Subcutaneous adipose tissue (tissue), 4 donors: Measurements from ENCODE around the gene TPP2. TPM values are rescaled to one million over a fixed set of nuclear protein-coding genes. Genes with fewer than 3 reads are reported as not detected.

Source experiments
- total RNA-seq, 4 donors: library from RNA; depleted of rRNA; stranded (reverse); fragments of >200 nt; gene quantifications; one replicate each; pipeline ENCODE4 v1.1.0, GENCODE V29; 2016
- TF ChIP-seq, protein P1 (sequence below): fragments of 450-650 bp; IDR thresholded peaks from one replicate; pipeline ENCODE4 v1.5.1; 2016; ENCODE audit warnings: low read depth, mild to moderate bottlenecking, control low read depth, antibody characterized with exemption, moderate library complexity

The TPP2 gene
- total RNA-seq, result 10 to 100 TPM; 30.9 to 55.6 (median 46.0) TPM

DNA sequence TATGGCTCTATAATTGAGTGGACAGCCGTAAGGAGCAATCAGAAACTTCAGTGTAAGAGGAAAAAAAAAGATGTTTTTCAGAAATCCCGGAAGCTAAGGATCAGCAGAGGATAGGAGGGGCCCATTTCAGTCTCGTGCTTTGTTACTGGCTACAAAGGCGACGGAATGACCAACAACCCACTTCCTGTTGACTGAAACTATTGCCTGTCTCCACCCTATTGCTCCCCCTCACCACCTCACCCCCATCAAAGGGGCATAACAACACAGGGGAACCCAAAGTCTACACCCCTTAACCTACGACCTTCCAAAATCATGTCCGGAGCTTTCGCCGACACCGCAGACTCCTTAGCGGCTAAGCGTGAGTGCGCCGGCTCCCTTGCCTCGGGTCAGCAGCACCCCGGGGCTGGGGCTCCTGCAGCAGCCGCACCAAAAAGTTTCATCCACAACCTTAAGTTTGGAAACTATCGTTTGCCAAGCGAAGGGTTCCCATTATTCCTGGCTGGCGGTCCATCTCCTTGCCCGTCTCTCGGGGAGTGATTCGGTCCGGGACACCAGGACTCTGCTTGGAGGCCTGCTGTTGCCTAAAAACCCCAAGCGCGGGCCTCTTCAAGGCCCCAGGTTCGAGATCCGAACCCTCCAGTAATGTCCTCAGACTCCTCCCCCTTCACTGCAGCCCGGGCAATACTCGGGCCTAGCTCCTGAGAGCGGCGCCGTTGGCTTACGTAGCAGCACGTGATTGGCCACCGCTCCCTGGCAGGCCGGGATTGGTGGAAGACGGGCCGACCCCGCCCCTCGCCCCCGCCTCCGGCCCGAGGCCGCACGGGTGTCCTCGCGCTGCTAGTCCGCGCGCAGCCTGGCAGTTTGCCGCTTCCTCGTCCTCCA, at the start of gene TPP2:
TPP2 (plus strand) TSS at position 840 of the 882 bp plus-strand sequence. CDS start 53 bp downstream, outside the sequence.
- TF ChIP-seq, protein P1, sequence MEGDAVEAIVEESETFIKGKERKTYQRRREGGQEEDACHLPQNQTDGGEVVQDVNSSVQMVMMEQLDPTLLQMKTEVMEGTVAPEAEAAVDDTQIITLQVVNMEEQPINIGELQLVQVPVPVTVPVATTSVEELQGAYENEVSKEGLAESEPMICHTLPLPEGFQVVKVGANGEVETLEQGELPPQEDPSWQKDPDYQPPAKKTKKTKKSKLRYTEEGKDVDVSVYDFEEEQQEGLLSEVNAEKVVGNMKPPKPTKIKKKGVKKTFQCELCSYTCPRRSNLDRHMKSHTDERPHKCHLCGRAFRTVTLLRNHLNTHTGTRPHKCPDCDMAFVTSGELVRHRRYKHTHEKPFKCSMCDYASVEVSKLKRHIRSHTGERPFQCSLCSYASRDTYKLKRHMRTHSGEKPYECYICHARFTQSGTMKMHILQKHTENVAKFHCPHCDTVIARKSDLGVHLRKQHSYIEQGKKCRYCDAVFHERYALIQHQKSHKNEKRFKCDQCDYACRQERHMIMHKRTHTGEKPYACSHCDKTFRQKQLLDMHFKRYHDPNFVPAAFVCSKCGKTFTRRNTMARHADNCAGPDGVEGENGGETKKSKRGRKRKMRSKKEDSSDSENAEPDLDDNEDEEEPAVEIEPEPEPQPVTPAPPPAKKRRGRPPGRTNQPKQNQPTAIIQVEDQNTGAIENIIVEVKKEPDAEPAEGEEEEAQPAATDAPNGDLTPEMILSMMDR, result no peak

- TF ChIP-seq, protein P1, result no peak
These were observed 48.0 kb upstream of the TPP2 start for GRCh38 chr13:102548811-102549210.

DNA sequence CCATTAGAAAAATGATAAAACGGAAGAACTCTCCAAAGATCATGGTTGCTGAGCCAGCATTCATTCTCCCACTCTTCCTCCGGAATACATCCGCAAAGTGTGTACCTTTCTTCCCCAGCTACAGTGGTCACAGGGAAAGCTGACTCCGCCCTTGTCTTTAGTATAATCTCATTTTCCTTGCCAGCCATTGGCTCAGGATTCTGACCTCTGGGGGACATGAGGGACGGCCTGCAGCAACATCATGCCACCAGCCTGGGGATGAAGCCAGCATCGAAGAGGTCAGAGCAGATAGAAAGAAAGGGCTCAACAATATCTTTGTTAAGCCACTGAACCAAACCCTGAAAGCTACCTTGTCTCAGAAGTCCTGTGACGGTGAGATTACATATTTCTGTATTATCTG, 46.3 kb upstream of the TPP2 start:
- TF ChIP-seq, protein P1, result no peak

DNA sequence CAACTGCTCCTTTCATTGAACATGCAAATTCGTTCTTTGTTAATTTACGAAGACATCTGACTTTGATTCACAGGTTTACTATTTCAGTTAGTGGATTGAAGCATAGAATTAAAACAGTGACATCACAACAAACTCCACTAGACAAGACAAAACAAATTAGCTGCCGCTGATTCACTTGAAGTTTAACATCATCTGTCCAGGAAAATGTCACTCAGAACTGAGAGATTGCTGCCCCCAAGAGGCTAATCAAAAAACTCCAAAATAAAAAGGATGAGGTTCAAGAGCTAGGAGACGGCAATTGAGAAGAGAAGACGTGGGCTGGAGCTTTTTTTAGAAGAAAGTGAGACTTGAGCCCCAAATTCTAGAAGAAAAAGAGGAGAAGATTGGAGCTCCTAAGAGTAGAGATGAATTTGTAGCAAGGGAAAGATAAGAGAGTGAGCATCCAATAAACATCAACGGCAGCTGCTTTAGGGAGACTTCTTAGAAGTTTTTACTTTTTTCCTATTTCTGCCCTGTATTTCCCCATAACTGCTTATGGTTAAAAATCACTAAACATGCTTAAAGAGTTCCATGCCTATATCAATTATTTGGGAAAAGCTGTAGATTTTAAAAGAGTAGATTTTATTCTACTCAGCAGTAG, 40.8 kb upstream of the TPP2 start:
- TF ChIP-seq, protein P1, result no peak

DNA sequence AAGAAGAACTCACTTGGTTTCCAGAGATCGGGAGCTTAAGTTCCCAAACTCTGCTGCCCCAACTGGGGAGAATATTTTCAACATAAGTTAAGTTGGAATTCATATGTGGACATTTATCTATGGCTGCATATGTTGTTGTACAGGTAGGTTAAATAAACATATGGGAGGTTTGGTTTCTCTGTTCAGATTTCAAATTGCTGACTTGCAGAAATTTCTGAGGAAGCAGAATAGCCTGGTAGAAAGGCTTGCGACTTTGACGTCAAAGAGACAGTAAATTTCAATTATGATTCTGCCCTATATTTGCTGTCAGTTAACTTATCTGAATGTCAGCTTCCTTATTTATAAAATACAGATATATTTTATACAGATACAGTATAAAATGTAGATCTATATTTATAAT, 40.0 kb upstream of the TPP2 start:
- TF ChIP-seq, protein P1, result no peak

DNA sequence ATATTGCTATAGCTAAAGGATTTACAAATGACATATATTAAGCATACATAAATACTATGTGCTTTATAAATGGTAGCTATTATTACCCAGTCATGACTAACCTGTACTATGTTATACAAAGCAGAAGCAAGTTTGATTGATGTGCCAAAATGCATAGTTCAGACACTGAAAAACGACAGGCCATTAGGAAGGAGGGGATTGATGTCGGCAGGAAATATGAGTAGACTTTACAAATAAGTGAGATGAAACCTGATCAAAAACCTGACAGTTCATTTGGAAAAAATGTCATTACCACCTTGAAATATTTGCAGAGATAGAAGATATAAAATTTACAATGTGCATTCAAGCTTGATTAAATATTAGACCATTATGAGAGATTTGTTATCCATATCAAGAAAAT, 38.8 kb upstream of the TPP2 start:
- TF ChIP-seq, protein P1, result no peak

GRCh38 chr13:102561933-102562332, 34.9 kb upstream of the TPP2 start:
- TF ChIP-seq, protein P1, result no peak
